CD14-positive monocyte (primary cell): ENCODE results near the gene CELF2. TPM values are rescaled to one million over a fixed set of nuclear protein-coding genes. Genes with fewer than 3 reads are reported as not detected.

Source experiments
- DNase-seq, 3 donors: peaks; one replicate each; pipeline ENCODE4 v3.0.0-alpha.2; 2011 to 2022
- H2AFZ ChIP-seq: 2 replicates; pipeline ENCODE4 v1.6.0; 2012; ENCODE audit warnings: mild to moderate bottlenecking, low read depth, low read length, inconsistent platforms; ENCODE audit not compliant: insufficient read depth, poor library complexity, severe bottlenecking
- H3K27ac ChIP-seq, 2 donors: 1 replicate in 1 of 2; 2 replicates in 1 of 2; pipeline ENCODE4 v1.5.1; 2012 to 2013; ENCODE audit warnings: low read length in 2 of 2, control low read depth in 1 of 2, inconsistent platforms in 1 of 2, low read depth in 1 of 2, mild to moderate bottlenecking in 1 of 2
- H3K27me3 ChIP-seq, 2 donors: one replicate each; pipeline versions ENCODE4 v1.6.0 to v1.6.1; 2011 to 2013; ENCODE audit warnings: low read length in 2 of 2; ENCODE audit not compliant: control insufficient read depth in 2 of 2, insufficient read depth in 2 of 2
- H3K36me3 ChIP-seq, 2 donors: replicated peaks in 1 of 2; 1 replicate in 1 of 2; 2 replicates in 1 of 2; pipeline versions ENCODE4 v1.5.1 to v1.6.1; 2012 to 2013; ENCODE audit warnings: low read length in 2 of 2, control low read depth in 1 of 2, inconsistent platforms in 1 of 2, mild to moderate bottlenecking in 1 of 2; ENCODE audit not compliant: insufficient read depth in 2 of 2, control insufficient read depth in 1 of 2
- H3K4me1 ChIP-seq, 2 donors: 1 replicate in 1 of 2; 2 replicates in 1 of 2; pipeline versions ENCODE4 v1.5.1 to v1.6.1; 2012 to 2013; ENCODE audit warnings: low read length in 2 of 2, control low read depth in 1 of 2, inconsistent platforms in 1 of 2, mild to moderate bottlenecking in 1 of 2, moderate library complexity in 1 of 2; ENCODE audit not compliant: insufficient read depth in 2 of 2, control insufficient read depth in 1 of 2
- H3K4me2 ChIP-seq: replicated peaks from 2 replicates; pipeline ENCODE3; 2012; ENCODE audit warnings: low read length, moderate library complexity, mild to moderate bottlenecking; ENCODE audit not compliant: poor library complexity, severe bottlenecking; ENCODE audit errors: extremely low read depth
- H3K4me3 ChIP-seq, 3 experiments: fragments of 200-600 bp in 1 of 3; sonication (generic) in 1 of 3; replicated peaks in 1 of 3; 1 replicate in 2 of 3; 2 replicates in 1 of 3; pipeline ENCODE4 v1.5.1; 2011 to 2013; ENCODE audit warnings: low read length in 3 of 3, mild to moderate bottlenecking in 3 of 3, control low read depth in 2 of 3, low read depth in 2 of 3, inconsistent platforms in 1 of 3, moderate library complexity in 1 of 3
- H3K79me2 ChIP-seq: 2 replicates; pipeline ENCODE4 v1.6.0; 2012; ENCODE audit warnings: mild to moderate bottlenecking, control low read depth, inconsistent platforms, low read length, moderate library complexity; ENCODE audit not compliant: insufficient read depth
- H3K9ac ChIP-seq: 2 replicates; pipeline ENCODE4 v1.6.0; 2017; ENCODE audit warnings: low read length, mild to moderate bottlenecking; ENCODE audit not compliant: insufficient read depth, poor library complexity, severe bottlenecking
- H3K9me3 ChIP-seq, 2 donors: replicated peaks in 1 of 2; 1 replicate in 1 of 2; 2 replicates in 1 of 2; pipeline versions ENCODE4 v1.5.1 to v1.6.1; 2012 to 2013; ENCODE audit warnings: low read length in 2 of 2, control low read depth in 1 of 2; ENCODE audit not compliant: control insufficient read depth in 1 of 2, insufficient read depth in 1 of 2
- H4K20me1 ChIP-seq: 2 replicates; pipeline ENCODE4 v1.6.0; 2012; ENCODE audit warnings: mild to moderate bottlenecking, low read length, control low read depth, moderate library complexity; ENCODE audit not compliant: insufficient read depth
- H3K27ac Mint-ChIP-seq, 7 donors: one replicate each; pipeline ENCODE4 v1.8.0; 2020; ENCODE audit warnings: mild to moderate bottlenecking in 7 of 7, mixed read lengths in 7 of 7, moderate library complexity in 6 of 7, inconsistent platforms in 2 of 7
- H3K27me3 Mint-ChIP-seq, 3 donors: one replicate each; pipeline ENCODE4 v1.8.0; 2021 to 2022; ENCODE audit warnings: low read depth in 3 of 3, mild to moderate bottlenecking in 3 of 3, mixed read lengths in 3 of 3, moderate library complexity in 3 of 3, inconsistent platforms in 1 of 3
- H3K36me3 Mint-ChIP-seq, 2 donors: one replicate each; pipeline ENCODE4 v1.8.0; 2020; ENCODE audit warnings: mixed read lengths in 2 of 2, inconsistent platforms in 1 of 2, mild to moderate bottlenecking in 1 of 2
- H3K4me1 Mint-ChIP-seq: one replicate; pipeline ENCODE4 v1.8.0; 2020; ENCODE audit warnings: mild to moderate bottlenecking, mixed read lengths
- H3K4me3 Mint-ChIP-seq, 2 donors: one replicate each; pipeline ENCODE4 v1.8.0; 2020; ENCODE audit warnings: mild to moderate bottlenecking in 2 of 2, mixed read lengths in 2 of 2, moderate library complexity in 1 of 2
- H3K9me3 Mint-ChIP-seq, 7 donors: one replicate each; pipeline ENCODE4 v1.8.0; 2020 to 2022; ENCODE audit warnings: mixed read lengths in 7 of 7, mild to moderate bottlenecking in 6 of 7, moderate library complexity in 6 of 7, inconsistent platforms in 2 of 7
- CTCF ChIP-seq: fragments of 200-600 bp; IDR thresholded peaks from one replicate; pipeline ENCODE4 v1.8.0; 2022; ENCODE audit warnings: antibody characterized with exemption, mild to moderate bottlenecking
- WGBS: methylation state at CpG from one replicate; pipeline ENCODE4 v1.1.5; 2013; ENCODE audit warnings: missing lambda C conversion rate; ENCODE audit not compliant: insufficient coverage; 5-methylcytosine and 5-hydroxymethylcytosine counted together
- intact Hi-C, 2 donors: fragments of 100-400 bp; cut with micrococcal nuclease; formaldehyde crosslinking; loops; one replicate each; pipeline versions ENCODE4 v1.15.0 to v1.15.1; 2023
- polyA plus RNA-seq, 3 donors: library from polyadenylated mRNA; depleted of rRNA in 1 of 3; unstranded in 2 of 3; stranded (reverse) in 1 of 3; fragments of 300-500 nt in 2 of 3; fragments of >200 nt in 1 of 3; fragmentation: Illumina TruSeq in 2 of 3; gene quantifications; 1 replicate in 2 of 3; 2 replicates in 1 of 3; pipeline ENCODE4 v1.2.3, GENCODE V29; 2012 to 2021

The CELF2 gene
- polyA plus RNA-seq, 3 donors = 53.5 to 93.3 (median 80.5) TPM

- Histone ChIP-seq H3K27ac (no peak overlapping the region), H3K36me3 (no peaks in the 10 kb centered on the region), H3K79me2 (no peaks in the 10 kb centered on the region), H2AFZ (no peak overlapping the region), H3K9ac (no peak overlapping the region), H4K20me1 (no peaks in the 10 kb centered on the region), H3K9me3 (no peaks in the 10 kb centered on the region), H3K4me3 (no peak overlapping the region), H3K27me3 (no peaks in the 10 kb centered on the region), H3K4me1 (peaks cover 29% of the 10 kb centered on the region in 2 donors), H3K4me2 (no peak overlapping the region)
- no peaks in the 10 kb centered on the region for H3K36me3 Mint-ChIP-seq
- no peak for TF ChIP-seq CTCF
- no peaks in the 10 kb centered on the region for H3K9me3 Mint-ChIP-seq
- no peak overlapping the region for H3K4me3 Mint-ChIP-seq
- intact Hi-C loops = no loop called here
- H3K4me1 Mint-ChIP-seq = peaks cover 34% of the 10 kb centered on the region
- no peak for DNase-seq
- no peaks in the 10 kb centered on the region for H3K27me3 Mint-ChIP-seq
- no peak overlapping the region for H3K27ac Mint-ChIP-seq
- 100% methylated on average over 1 of the region's 2 CpGs for WGBS
Observed at GRCh38 chr10:11153766-11154165, 136.1 kb downstream of the CELF2 start.

- Histone ChIP-seq H3K4me1 (peaks cover 24 to 25% of the 10 kb centered on the region in 2 donors), H3K27me3 (no peaks in the 10 kb centered on the region), H3K4me2 (no peak overlapping the region), H3K9me3 (no peaks in the 10 kb centered on the region), H2AFZ (no peak overlapping the region), H3K79me2 (no peaks in the 10 kb centered on the region), H3K9ac (no peak overlapping the region), H4K20me1 (no peaks in the 10 kb centered on the region), H3K36me3 (no peaks in the 10 kb centered on the region), H3K4me3 (no peak overlapping the region), H3K27ac (no peak overlapping the region)
- DNase-seq = no peak
- no peaks in the 10 kb centered on the region for H3K36me3 Mint-ChIP-seq
- no peak overlapping the region for H3K27ac Mint-ChIP-seq
- peaks cover 29% of the 10 kb centered on the region for H3K4me1 Mint-ChIP-seq
- 36% methylated on average over 1 of the region's 4 CpGs for WGBS
- H3K9me3 Mint-ChIP-seq = no peaks in the 10 kb centered on the region
- no peaks in the 10 kb centered on the region for H3K27me3 Mint-ChIP-seq
- H3K4me3 Mint-ChIP-seq = no peak overlapping the region
- intact Hi-C loops = no loop called here
- TF ChIP-seq CTCF = no peak
Observed at GRCh38 chr10:11154333-11154732, 136.7 kb downstream of the CELF2 start.
